Activated CD8-positive, alpha-beta memory T cell treated with anti-CD3 and anti-CD28 coated beads, Interleukin-2, amount 50 U/mL, for 1 hour (primary cell): ENCODE data around the gene EYA2.
"Not testable (repeated sequence)": the region's sequence is repeated elsewhere in the genome, so short reads cannot be mapped to it uniquely, and the experiment has no call there.

Experiments
- DNase-seq: peaks from one replicate; pipeline ENCODE4 v3.0.0-alpha.2; 2020; ENCODE audit errors: extremely low read depth

Gene EYA2

GRCh38 chr20:46930640-46931339 is 36.1 kb downstream of the EYA2 start:
- DNase-seq = no peak

GRCh38 chr20:46931699-46932098 is 37.1 kb downstream of the EYA2 start:
- DNase-seq = no peak

GRCh38 chr20:46932439-46932838 is 37.8 kb downstream of the EYA2 start:
- DNase-seq = not testable (repeated sequence)

GRCh38 chr20:46933150-46933549 is 38.5 kb downstream of the EYA2 start:
- no peak for DNase-seq

- DNase-seq = no peak
These were observed 40.2 kb downstream of the EYA2 start for GRCh38 chr20:46934746-46935287.

GRCh38 chr20:46935394-46936017 is 40.9 kb downstream of the EYA2 start:
- no peak for DNase-seq

- DNase-seq = no peak
These were observed 41.9 kb downstream of the EYA2 start for GRCh38 chr20:46936415-46937156.

GRCh38 chr20:46937157-46937523 is 42.5 kb downstream of the EYA2 start:
- DNase-seq = no peak

- no peak for DNase-seq
These were observed 43.0 kb downstream of the EYA2 start for GRCh38 chr20:46937533-46938226.

GRCh38 chr20:46938434-46938833 is 43.8 kb downstream of the EYA2 start:
- no peak for DNase-seq

- DNase-seq = no peak
These were observed 44.7 kb downstream of the EYA2 start for GRCh38 chr20:46939031-46939965.

- DNase-seq = no peak
These were observed 46.0 kb downstream of the EYA2 start for GRCh38 chr20:46940616-46941015.

- DNase-seq = no peak
These were observed 46.8 kb downstream of the EYA2 start for GRCh38 chr20:46941404-46941803.

GRCh38 chr20:46943861-46944591 is 49.4 kb downstream of the EYA2 start:
- DNase-seq = no peak

- no peak for DNase-seq
These were observed 50.8 kb downstream of the EYA2 start for GRCh38 chr20:46945465-46945864.

GRCh38 chr20:46946181-46946624 is 51.6 kb downstream of the EYA2 start:
- DNase-seq = no peak

- DNase-seq = no peak
These were observed 52.2 kb downstream of the EYA2 start for GRCh38 chr20:46946796-46947195.

GRCh38 chr20:46948081-46948480 is 53.4 kb downstream of the EYA2 start:
- no peak for DNase-seq

- DNase-seq = no peak
These were observed 56.8 kb downstream of the EYA2 start for GRCh38 chr20:46951405-46951804.

GRCh38 chr20:46951840-46952497 is 57.3 kb downstream of the EYA2 start:
- no peak for DNase-seq
